ENCODE measurements around the gene NPRL2. TPM values are rescaled to one million over a fixed set of nuclear protein-coding genes. Genes with fewer than 3 reads are reported as not detected.
A peak's percentile ranks its signal among the peaks of the same experiment; 100 is the strongest.

NPRL2 gene
- total and polyA plus RNA-seq, 2 of the 13 experiments (the other 11 are each of a cell fraction or from before 2014, with no cell fraction given) = 30.6 to 51.4 TPM

- TF ChIP-seq NCOA1 (CRISPR knock-in tag; IDR thresholded peaks at IDR 0.05) (0 out of 2 replicates have a peak, but pooled peaks have one; percentile 12), ZNF207 (IDR thresholded peaks at IDR 0.05; ENCODE audit: borderline replicate concordance) (no peak), KAT7 (CRISPR knock-in tag; IDR thresholded peaks at IDR 0.05; ENCODE audit: borderline replicate concordance) (no peak), GABPA (IDR thresholded peaks at IDR 0.05; ENCODE audit: low read depth, low read length) (no peak), GABPA (CRISPR knock-in tag; IDR thresholded peaks at IDR 0.05; ENCODE audit: low read depth) (peak; percentile 53), PBX2 (CRISPR knock-in tag; IDR thresholded peaks at IDR 0.05) (no peak), BORCS8-MEF2B (CRISPR knock-in tag; IDR thresholded peaks at IDR 0.05) (no peak), ZNF557 (CRISPR knock-in tag; IDR thresholded peaks at IDR 0.05) (0 out of 2 replicates have a peak, but pooled peaks have one; percentile 62), HNRNPLL (IDR thresholded peaks at IDR 0.05; ENCODE audit: low read depth, low read length, poor library complexity, severe bottlenecking) (peak; percentile 48), TFDP2 (CRISPR knock-in tag; IDR thresholded peaks at IDR 0.05) (peak; percentile 33; the same call in 1 of the 2 replicates), ZNF44 (CRISPR knock-in tag; IDR thresholded peaks at IDR 0.05) (peak; percentile 54; the same call in 1 of the 2 replicates), ZNF614 (CRISPR knock-in tag; IDR thresholded peaks at IDR 0.05; ENCODE audit: borderline replicate concordance) (peak; percentile 54; the same call in 1 of the 2 replicates), ZNF484 (CRISPR knock-in tag; IDR thresholded peaks at IDR 0.05; ENCODE audit: borderline replicate concordance, low read depth) (no peak; the same call in 1 of the 2 replicates), ZBTB25 (CRISPR knock-in tag; IDR thresholded peaks at IDR 0.05) (no peak; the same call in 1 of the 2 replicates), GATA4 (IDR thresholded peaks at IDR 0.05; ENCODE audit: borderline replicate concordance, low read depth) (peak; percentile 51; the same call in 1 of the 2 replicates), ZNF234 (CRISPR knock-in tag; conservative IDR thresholded peaks at IDR 0.05) (no peak), ZFP36 (IDR thresholded peaks at IDR 0.05; ENCODE audit: borderline replicate concordance, low read depth, low read length, partially characterized antibody) (no peak), ISX (CRISPR knock-in tag; conservative IDR thresholded peaks at IDR 0.05) (no peak), MYNN (CRISPR knock-in tag; IDR thresholded peaks at IDR 0.05; ENCODE audit: low read depth) (no peak), SRSF9 (IDR thresholded peaks at IDR 0.05; ENCODE audit: borderline replicate concordance, insufficient read depth, low read depth, low read length, poor library complexity, severe bottlenecking) (no peak), POLR2G (IDR thresholded peaks at IDR 0.05; ENCODE audit: low read depth, low read length) (peak; percentile 91), ZNF761 (CRISPR knock-in tag; conservative IDR thresholded peaks at IDR 0.05) (peak; percentile 26), ZNF326 (CRISPR knock-in tag; IDR thresholded peaks at IDR 0.05; ENCODE audit: borderline replicate concordance) (peak; percentile 39; the same call in 1 of the 2 replicates), SIN3A (IDR thresholded peaks at IDR 0.05; ENCODE audit: borderline replicate concordance, low read depth, low read length) (0 out of 2 replicates have a peak, but pooled peaks have one; percentile 21), ZNF644 (CRISPR knock-in tag; IDR thresholded peaks at IDR 0.05; ENCODE audit: low read depth) (no peak), TCF7 (IDR thresholded peaks at IDR 0.05; ENCODE audit: low read depth) (no peak), TMF1 (CRISPR knock-in tag; IDR thresholded peaks at IDR 0.05; ENCODE audit: low read depth) (0 out of 2 replicates have a peak, but pooled peaks have one; percentile 8), ZNF563 (CRISPR knock-in tag; IDR thresholded peaks at IDR 0.05) (0 out of 2 replicates have a peak, but pooled peaks have one; percentile 32)
Observed at GRCh38 chr3:50298836-50299637, 51.5 kb downstream of the NPRL2 start, which contains the start of the genes HYAL3 and NAA80 (continued).

All from HepG2 (cell line).